ENCODE measurements around the gene PPM1D. TPM values are rescaled to one million over a fixed set of nuclear protein-coding genes. Genes with fewer than 3 reads are reported as not detected.
A peak's percentile ranks its signal among the peaks of the same experiment; 100 is the strongest.

PPM1D gene
- total and polyA plus RNA-seq, 2 of the 13 experiments (the other 11 are each of a cell fraction or from before 2014, with no cell fraction given) = 8.0 to 26.2 TPM

GRCh38 chr17:60600490-60601446, 775 bp downstream of the PPM1D start:
- peak; percentile 85 for DNase-seq (ENCODE audit: low spot score)
- Histone ChIP-seq H3K4me3 (replicated peaks in 1 of 3; ENCODE audit: insufficient read depth in 1 of 3, low read depth in 2 of 3, low read length in 3 of 3) (peak overlapping the region; percentile 86 to 99 (median 98)), H3K4me1 (ENCODE audit: insufficient read depth, low read length) (peaks cover 36% of the 10 kb centered on the region), H4K20me1 (ENCODE audit: insufficient read depth, low read length) (peaks cover 15% of the 10 kb centered on the region), H3K27ac (ENCODE audit: extremely low read length, insufficient read depth, low read length) (peak overlapping the region; percentile 98), H2AFZ (ENCODE audit: low read length) (no peak overlapping the region), H3K36me3 (replicated peaks in 1 of 2; ENCODE audit: control insufficient read depth in 1 of 2, insufficient read depth in 2 of 2, low read length in 2 of 2) (no peaks in the 10 kb centered on the region), H3K9ac (ENCODE audit: insufficient read depth, low read depth, low read length) (peak overlapping the region; percentile 96), H3K9me3 (ENCODE audit: low read length) (no peaks in the 10 kb centered on the region), H3K4me2 (ENCODE audit: low read depth, low read length) (peak overlapping the region; percentile 86), H3K27me3 (ENCODE audit: control insufficient read depth in 1 of 2, insufficient read depth in 2 of 2, low read length in 2 of 2) (no peaks in the 10 kb centered on the region; a peak in 1 of 5 replicates), H3K79me2 (ENCODE audit: insufficient read depth, low read length) (peaks cover 56% of the 10 kb centered on the region)
- CTCF ChIA-PET (ENCODE audit: low intra/inter-chr PET ratio, low total read pairs) = no interaction called here
- in situ Hi-C loops (cut with HindIII; ENCODE audit: extremely low pct_ligation_motif_present, low pct_unique_long_range_greater_than_20kb) = no loop called here
- no TSS peak for BruUV-seq (replicated peaks)
- peak; percentile 83 for FAIRE-seq
- POLR2A ChIA-PET = interaction anchor here (0.6 to 2.2 kb wide), 34 partner anchors 8 to 708 kb away, joined by 3 to 42 read pairs (median 4); partner anchors contain the start of genes APPBP2, BCAS3, RNFT1 and TUBD1
- ATAC-seq = peak; percentile 45
- 1% methylated on average over 11 of the region's 69 CpGs for WGBS (ENCODE audit: low lambda C conversion rate)
- intact Hi-C loops (cut with micrococcal nuclease; ENCODE audit: unreplicated experiment) = loop anchor here (2.0 kb wide), 2 partner anchors 38 to 76 kb away; partner anchors contain the start of gene BCAS3
- TF ChIP-seq ZFX (CRISPR knock-in tag; IDR thresholded peaks at IDR 0.05; ENCODE audit: low read depth) (peak; percentile 23; the same call in 1 of the 2 replicates), SRF (IDR thresholded peaks at IDR 0.05; ENCODE audit: low read depth, low read length) (no peak), ZNF605 (CRISPR knock-in tag; IDR thresholded peaks at IDR 0.05) (peak; percentile 17; the same call in 1 of the 2 replicates), AHR (CRISPR knock-in tag; IDR thresholded peaks at IDR 0.05) (no peak), RFX5 (IDR thresholded peaks at IDR 0.05; ENCODE audit: low read depth, low read length) (no peak), NCOA1 (CRISPR knock-in tag; IDR thresholded peaks at IDR 0.05) (no peak), HNF1A (IDR thresholded peaks at IDR 0.05; ENCODE audit: low read depth) (no peak), HNF1A (CRISPR knock-in tag; IDR thresholded peaks at IDR 0.05; ENCODE audit: borderline replicate concordance) (peak; percentile 56; the same call in 1 of the 2 replicates), NR2F6 (IDR thresholded peaks at IDR 0.05) (no peak), NR2F6 (CRISPR knock-in tag; IDR thresholded peaks at IDR 0.05) (peak; percentile 45; the same call in 1 of the 2 replicates), ZSCAN29 (CRISPR knock-in tag; conservative IDR thresholded peaks at IDR 0.05) (no peak; the same call in 1 of the 2 replicates), ZNF724P (CRISPR knock-in tag; IDR thresholded peaks at IDR 0.05; ENCODE audit: borderline replicate concordance) (0 out of 2 replicates have a peak, but pooled peaks have one; percentile 46), NR2C2 (CRISPR knock-in tag; IDR thresholded peaks at IDR 0.05; ENCODE audit: borderline replicate concordance) (no peak), GABPA (IDR thresholded peaks at IDR 0.05; ENCODE audit: low read depth, low read length) (no peak), GABPA (CRISPR knock-in tag; IDR thresholded peaks at IDR 0.05; ENCODE audit: low read depth) (no peak; the same call in 1 of the 2 replicates), ZBTB8A (CRISPR knock-in tag; IDR thresholded peaks at IDR 0.05; ENCODE audit: borderline replicate concordance, low read depth) (no peak; the same call in 1 of the 2 replicates), TAF1 (CRISPR knock-in tag; IDR thresholded peaks at IDR 0.05) (no peak; the same call in 1 of the 2 replicates)
- TF ChIP-seq, protein P1, sequence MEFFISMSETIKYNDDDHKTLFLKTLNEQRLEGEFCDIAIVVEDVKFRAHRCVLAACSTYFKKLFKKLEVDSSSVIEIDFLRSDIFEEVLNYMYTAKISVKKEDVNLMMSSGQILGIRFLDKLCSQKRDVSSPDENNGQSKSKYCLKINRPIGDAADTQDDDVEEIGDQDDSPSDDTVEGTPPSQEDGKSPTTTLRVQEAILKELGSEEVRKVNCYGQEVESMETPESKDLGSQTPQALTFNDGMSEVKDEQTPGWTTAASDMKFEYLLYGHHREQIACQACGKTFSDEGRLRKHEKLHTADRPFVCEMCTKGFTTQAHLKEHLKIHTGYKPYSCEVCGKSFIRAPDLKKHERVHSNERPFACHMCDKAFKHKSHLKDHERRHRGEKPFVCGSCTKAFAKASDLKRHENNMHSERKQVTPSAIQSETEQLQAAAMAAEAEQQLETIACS (CRISPR knock-in tag; IDR thresholded peaks at IDR 0.05) = no peak

Measured in HepG2 (cell line).